Subcutaneous abdominal adipose tissue (tissue), 5 donors: Measurements from ENCODE around the gene RC3H2.

Experiments
- H3K27ac ChIP-seq: one replicate; pipeline ENCODE4 v1.7.0; 2013; ENCODE audit warnings: low read depth, mild to moderate bottlenecking, inconsistent platforms, low read length, moderate library complexity
- H3K27me3 ChIP-seq, 5 donors: one replicate each; pipeline ENCODE4 v1.7.0; 2013; ENCODE audit warnings: low read length in 5 of 5, inconsistent platforms in 1 of 5; ENCODE audit not compliant: control insufficient read depth in 5 of 5, insufficient read depth in 4 of 5
- H3K36me3 ChIP-seq, 5 donors: one replicate each; pipeline ENCODE4 v1.7.0; 2013; ENCODE audit warnings: low read length in 5 of 5; ENCODE audit not compliant: control insufficient read depth in 5 of 5, insufficient read depth in 5 of 5
- H3K4me1 ChIP-seq, 5 donors: one replicate each; pipeline ENCODE4 v1.7.0; 2013; ENCODE audit warnings: low read length in 5 of 5, mild to moderate bottlenecking in 3 of 5, moderate library complexity in 1 of 5; ENCODE audit not compliant: control insufficient read depth in 5 of 5, insufficient read depth in 5 of 5
- H3K4me3 ChIP-seq, 5 donors: one replicate each; pipeline ENCODE4 v1.7.0; 2013; ENCODE audit warnings: low read length in 5 of 5, low read depth in 1 of 5
- H3K9ac ChIP-seq, 5 donors: one replicate each; pipeline ENCODE4 v1.7.0; 2013; ENCODE audit warnings: low read length in 5 of 5, mild to moderate bottlenecking in 4 of 5, moderate library complexity in 3 of 5
- H3K9me3 ChIP-seq, 5 donors: one replicate each; pipeline ENCODE4 v1.7.0; 2013; ENCODE audit warnings: low read length in 5 of 5; ENCODE audit not compliant: control insufficient read depth in 5 of 5
- donor health status: healthy.
- donor health status: healthy.
- donor health status: healthy.
- donor health status: healthy.
- donor health status: healthy.

RC3H2 gene

GRCh38 chr9:122904823-122905710 lies at the start of gene RC3H2:
RC3H2 (minus strand) TSS chr9:122905359; CDS start chr9:122897509, 7,850 bp downstream.
- H3K9ac ChIP-seq = peak within 1 kb of the TSS; percentile 64 to 99 (median 93)
- H3K4me3 ChIP-seq = peak within 1 kb of the TSS; percentile 84 to 95 (median 88)
- H3K36me3 ChIP-seq = peaks cover 0 to 9% (median 0%) of the 10 kb centered on the region in 5 donors
- no peaks in the 10 kb centered on the region for H3K27me3 ChIP-seq
- no peaks in the 10 kb centered on the region for H3K9me3 ChIP-seq
- H3K4me1 ChIP-seq = peaks cover 3 to 29% (median 22%) of the 10 kb centered on the region in 5 donors
- peak within 1 kb of the TSS; percentile 84 for H3K27ac ChIP-seq

GRCh38 chr9:122954253-122954691 lies 49.1 kb upstream of the RC3H2 start:
- Histone ChIP-seq H3K4me3 (no peak overlapping the region), H3K4me1 (peaks cover 0 to 12% (median 5%) of the 10 kb centered on the region in 5 donors), H3K27ac (no peak overlapping the region), H3K9ac (no peak overlapping the region), H3K27me3 (no peaks in the 10 kb centered on the region), H3K9me3 (no peaks in the 10 kb centered on the region), H3K36me3 (no peaks in the 10 kb centered on the region)

GRCh38 chr9:122951056-122951455 lies 45.9 kb upstream of the RC3H2 start:
- Histone ChIP-seq H3K4me3 (no peak overlapping the region), H3K27me3 (no peaks in the 10 kb centered on the region), H3K36me3 (no peaks in the 10 kb centered on the region), H3K9me3 (no peaks in the 10 kb centered on the region), H3K4me1 (peaks cover 0 to 29% (median 5%) of the 10 kb centered on the region in 5 donors), H3K9ac (no peak overlapping the region), H3K27ac (no peak overlapping the region)

GRCh38 chr9:122950263-122950662 lies 45.1 kb upstream of the RC3H2 start:
- Histone ChIP-seq H3K27me3 (no peaks in the 10 kb centered on the region), H3K9me3 (no peaks in the 10 kb centered on the region), H3K36me3 (no peaks in the 10 kb centered on the region), H3K27ac (no peak overlapping the region), H3K4me1 (peaks cover 0 to 35% (median 5%) of the 10 kb centered on the region in 5 donors), H3K4me3 (no peak overlapping the region), H3K9ac (no peak overlapping the region)

- Histone ChIP-seq H3K4me1 (peaks cover 0 to 33% (median 5%) of the 10 kb centered on the region in 5 donors), H3K36me3 (no peaks in the 10 kb centered on the region)
Measured at GRCh38 chr9:122949696-122950095, 44.5 kb upstream of the RC3H2 start.

GRCh38 chr9:122948313-122948712 lies 43.2 kb upstream of the RC3H2 start:
- Histone ChIP-seq H3K36me3 (no peaks in the 10 kb centered on the region), H3K9me3 (no peaks in the 10 kb centered on the region), H3K4me3 (no peak overlapping the region), H3K27me3 (no peaks in the 10 kb centered on the region), H3K27ac (no peak overlapping the region), H3K4me1 (peaks cover 0 to 22% (median 0%) of the 10 kb centered on the region in 5 donors), H3K9ac (peak overlapping the region in 1 of 5 donors; percentile 21)

More at GRCh38 chr9:122949696-122950095, 44.5 kb upstream of the RC3H2 start:
- H3K27me3 ChIP-seq = no peaks in the 10 kb centered on the region
- H3K9ac ChIP-seq = no peak overlapping the region
- no peak overlapping the region for H3K27ac ChIP-seq
- H3K4me3 ChIP-seq = no peak overlapping the region
- H3K9me3 ChIP-seq = no peaks in the 10 kb centered on the region

GRCh38 chr9:122946461-122947005 lies 41.4 kb upstream of the RC3H2 start:
- Histone ChIP-seq H3K9ac (no peak overlapping the region), H3K27ac (no peak overlapping the region), H3K27me3 (no peaks in the 10 kb centered on the region), H3K36me3 (no peaks in the 10 kb centered on the region), H3K4me1 (peaks cover 2 to 30% (median 9%) of the 10 kb centered on the region in 5 donors), H3K9me3 (no peaks in the 10 kb centered on the region), H3K4me3 (no peak overlapping the region)

GRCh38 chr9:122944960-122945888 lies 40.1 kb upstream of the RC3H2 start:
- H3K36me3 ChIP-seq = no peaks in the 10 kb centered on the region
- no peaks in the 10 kb centered on the region for H3K27me3 ChIP-seq
- no peaks in the 10 kb centered on the region for H3K9me3 ChIP-seq
- no peak overlapping the region for H3K27ac ChIP-seq
- no peak overlapping the region for H3K4me3 ChIP-seq
- peaks cover 4 to 38% (median 19%) of the 10 kb centered on the region in 5 donors for H3K4me1 ChIP-seq
- H3K9ac ChIP-seq = no peak overlapping the region

- peak overlapping the region; percentile 85 for H3K27ac ChIP-seq
- peaks cover 4 to 26% (median 20%) of the 10 kb centered on the region in 5 donors for H3K4me1 ChIP-seq
- H3K4me3 ChIP-seq = peak overlapping the region; percentile 90 to 97 (median 92)
- H3K27me3 ChIP-seq = no peaks in the 10 kb centered on the region
- H3K9me3 ChIP-seq = no peaks in the 10 kb centered on the region
- peak overlapping the region; percentile 57 to 94 (median 90) for H3K9ac ChIP-seq
- H3K36me3 ChIP-seq = peaks cover 1 to 10% (median 4%) of the 10 kb centered on the region in 5 donors
Measured at GRCh38 chr9:122941582-122942234, 36.5 kb upstream of the RC3H2 start.
